Colonic mucosa (tissue), 4 donors: ENCODE measurements around the gene SLC37A2. TPM values are rescaled to one million over a fixed set of nuclear protein-coding genes. Genes with fewer than 3 reads are reported as not detected.

ENCODE experiments used
- DNase-seq: peaks from one replicate; pipeline ENCODE4 v3.0.0-alpha.2; 2020
- H3K27ac ChIP-seq: fragments of 200-600 bp; one replicate; pipeline ENCODE4 v1.8.0; 2021
- H3K27me3 ChIP-seq: fragments of 200-600 bp; one replicate; pipeline ENCODE4 v1.8.0; 2021
- H3K36me3 ChIP-seq: fragments of 200-600 bp; one replicate; pipeline ENCODE4 v1.8.0; 2021
- H3K4me1 ChIP-seq: fragments of 200-600 bp; one replicate; pipeline ENCODE4 v1.8.0; 2021; ENCODE audit warnings: mild to moderate bottlenecking
- H3K4me3 ChIP-seq: fragments of 200-600 bp; one replicate; pipeline ENCODE4 v1.8.0; 2021
- H3K9ac ChIP-seq, 2 donors: one replicate each; pipeline ENCODE4 v1.7.0; 2013; ENCODE audit warnings: control low read depth in 2 of 2, low read depth in 2 of 2, low read length in 2 of 2
- H3K9me3 ChIP-seq: fragments of 200-600 bp; one replicate; pipeline ENCODE4 v1.8.0; 2021
- CTCF ChIP-seq: fragments of 200-600 bp; IDR thresholded peaks from one replicate; pipeline ENCODE4 v1.8.0; 2022; ENCODE audit warnings: antibody characterized with exemption, mild to moderate bottlenecking
- intact Hi-C: fragments of 100-400 bp; cut with DNase I; formaldehyde crosslinking; loops from one replicate; pipeline ENCODE4 v1.14.1; 2022
- total RNA-seq, 2 donors: library from RNA; stranded (reverse); fragmentation: NEBNext Ultra II Directional in 1 of 2; extraction: Animal tissue kit (Norgen Biotek cat#: 25700) in 1 of 2; gene quantifications; one replicate each; pipeline ENCODE4 v1.2.1, GENCODE V29; 2021
- donor health status: healthy.
- donor health status: DM: no; HTN: no; CAD: no.
- donor health status: DM: no; HTN: no; CAD: no.

Gene SLC37A2
- total RNA-seq, 2 donors from 2014 or later = 2.2 to 5.1 TPM

- Histone ChIP-seq H3K9ac (no peak overlapping the region), H3K36me3 (no peaks in the 10 kb centered on the region), H3K4me1 (no peaks in the 10 kb centered on the region), H3K27me3 (no peaks in the 10 kb centered on the region), H3K4me3 (no peak overlapping the region), H3K9me3 (no peaks in the 10 kb centered on the region), H3K27ac (peak overlapping the region; percentile 12)
- DNase-seq = no peak
- intact Hi-C loops = no loop called here
- no peak for TF ChIP-seq CTCF
Observed at GRCh38 chr11:125071435-125071834, 8.3 kb downstream of the SLC37A2 start.

DNA sequence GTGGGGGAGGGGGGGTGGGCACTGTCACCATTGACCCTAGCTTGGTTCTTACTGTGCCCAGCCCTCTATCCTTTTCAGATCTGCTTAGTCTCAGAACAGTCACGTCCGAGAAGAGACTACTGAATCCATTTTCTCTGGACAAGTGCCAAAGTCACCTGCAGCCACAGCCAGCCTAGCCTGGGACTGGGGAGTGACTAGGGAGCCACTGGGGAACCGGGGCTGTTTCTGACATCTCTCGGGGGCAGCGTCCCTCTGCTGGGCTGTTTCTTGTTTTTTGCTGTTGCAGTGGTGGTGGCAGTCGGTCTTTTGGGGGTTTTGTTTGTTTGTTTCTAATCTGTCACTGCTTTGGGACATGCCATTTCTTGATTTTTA is 8.7 kb downstream of the SLC37A2 start:
- Histone ChIP-seq H3K36me3 (no peaks in the 10 kb centered on the region), H3K4me1 (no peaks in the 10 kb centered on the region), H3K9ac (no peak overlapping the region), H3K27me3 (no peaks in the 10 kb centered on the region), H3K9me3 (no peaks in the 10 kb centered on the region), H3K4me3 (no peak overlapping the region), H3K27ac (peak overlapping the region; percentile 22)
- no peak for TF ChIP-seq CTCF
- intact Hi-C loops = no loop called here
- no peak for DNase-seq

DNA sequence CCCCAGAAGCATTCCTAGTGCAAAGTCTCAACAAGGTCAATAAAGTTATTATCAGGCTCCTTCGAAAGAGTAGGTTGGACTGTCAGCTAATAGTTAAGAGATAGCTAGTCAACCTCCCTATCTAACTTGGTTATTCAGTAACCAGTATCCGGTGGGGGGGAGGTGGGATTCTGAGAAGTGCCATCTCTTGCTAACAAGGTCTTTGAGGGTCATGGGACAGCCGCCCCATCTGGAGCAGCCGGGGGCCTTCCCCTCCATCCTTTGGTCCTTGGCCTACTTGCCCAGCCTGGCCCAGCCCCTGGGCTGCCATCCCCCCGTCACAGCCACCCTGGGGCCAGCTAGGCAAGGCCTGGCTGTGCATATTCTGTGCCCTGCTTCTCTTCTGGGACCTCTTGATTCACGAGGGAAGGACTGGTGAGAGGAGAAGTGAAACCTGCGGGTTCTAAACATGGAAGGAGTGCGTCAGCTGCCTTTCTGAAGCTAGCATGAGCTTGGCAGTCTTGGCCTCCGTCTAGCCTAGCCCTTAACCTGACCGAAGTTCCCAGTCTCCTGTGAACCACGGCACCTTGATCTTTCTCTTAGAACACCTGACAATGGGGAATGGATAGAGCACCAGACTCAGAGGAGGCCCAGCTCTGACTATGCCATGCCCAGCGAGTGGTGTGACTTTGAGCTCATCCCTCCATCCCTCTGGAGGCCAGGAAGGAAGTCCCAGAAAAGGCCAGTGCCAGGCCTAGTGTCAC is 9.3 kb downstream of the SLC37A2 start:
- H3K9me3 ChIP-seq = no peaks in the 10 kb centered on the region
- no peaks in the 10 kb centered on the region for H3K36me3 ChIP-seq
- no peaks in the 10 kb centered on the region for H3K4me1 ChIP-seq
- intact Hi-C loops = no loop called here
- no peak overlapping the region for H3K4me3 ChIP-seq
- no peak overlapping the region for H3K9ac ChIP-seq
- H3K27me3 ChIP-seq = no peaks in the 10 kb centered on the region
- no peak for DNase-seq
- TF ChIP-seq CTCF = no peak
- H3K27ac ChIP-seq = peak overlapping the region; percentile 22

GRCh38 chr11:125072961-125073590 is 10.0 kb downstream of the SLC37A2 start:
- H3K4me3 ChIP-seq = no peak overlapping the region
- H3K9ac ChIP-seq = no peak overlapping the region
- TF ChIP-seq CTCF = no peak
- intact Hi-C loops = no loop called here
- H3K9me3 ChIP-seq = no peaks in the 10 kb centered on the region
- H3K27ac ChIP-seq = no peak overlapping the region
- no peak for DNase-seq
- no peaks in the 10 kb centered on the region for H3K4me1 ChIP-seq
- no peaks in the 10 kb centered on the region for H3K27me3 ChIP-seq
- no peaks in the 10 kb centered on the region for H3K36me3 ChIP-seq

- no peaks in the 10 kb centered on the region for H3K27me3 ChIP-seq
- H3K36me3 ChIP-seq = no peaks in the 10 kb centered on the region
- H3K9me3 ChIP-seq = no peaks in the 10 kb centered on the region
- no peak for TF ChIP-seq CTCF
- intact Hi-C loops = no loop called here
- no peaks in the 10 kb centered on the region for H3K4me1 ChIP-seq
- no peak overlapping the region for H3K9ac ChIP-seq
- no peak overlapping the region for H3K4me3 ChIP-seq
- H3K27ac ChIP-seq = no peak overlapping the region
- DNase-seq = no peak
Observed at GRCh38 chr11:125073616-125074483, 10.7 kb downstream of the SLC37A2 start.
